ENCODE measurements around the gene MEN1.
A peak's percentile ranks its signal among the peaks of the same experiment; 100 is the strongest.

MEN1 gene

GRCh38 chr11:64854534-64855502 is 44.5 kb upstream of the MEN1 start (continued):
- TF ChIP-seq ZNF280C (tag by site-specific recombination; IDR thresholded peaks at IDR 0.05) (no peak), ZNF274 (IDR thresholded peaks at IDR 0.05; ENCODE audit: low read length) (no peak), ZNF274 (tag by site-specific recombination; IDR thresholded peaks at IDR 0.05; ENCODE audit: borderline replicate concordance) (no peak), KLF17 (tag by site-specific recombination; IDR thresholded peaks at IDR 0.05) (peak; percentile 98), ZBTB17 (tag by site-specific recombination; IDR thresholded peaks at IDR 0.05) (no peak), ZNF335 (tag by site-specific recombination; conservative IDR thresholded peaks at IDR 0.05) (peak; percentile 36; the same call in 1 of the 2 replicates), ZNF704 (tag by site-specific recombination; IDR thresholded peaks at IDR 0.05) (no peak), ZNF558 (tag by site-specific recombination; IDR thresholded peaks at IDR 0.05) (no peak), BCL6B (tag by site-specific recombination; IDR thresholded peaks at IDR 0.05) (no peak), INSM2 (tag by site-specific recombination; IDR thresholded peaks at IDR 0.05) (peak; percentile 44; the same call in 1 of the 2 replicates), ZNF518A (tag by site-specific recombination; conservative IDR thresholded peaks at IDR 0.05; ENCODE audit: low read depth) (no peak), ZNF175 (tag by site-specific recombination; IDR thresholded peaks at IDR 0.05) (no peak), ZNF521 (tag by site-specific recombination; IDR thresholded peaks at IDR 0.05) (no peak), ZNF148 (tag by site-specific recombination; IDR thresholded peaks at IDR 0.05; ENCODE audit: borderline replicate concordance) (no peak), SP2 (tag by site-specific recombination; IDR thresholded peaks at IDR 0.05) (no peak; the same call in 1 of the 2 replicates), ZNF23 (tag by site-specific recombination; IDR thresholded peaks at IDR 0.05; ENCODE audit: borderline replicate concordance) (no peak), ZNF354C (tag by site-specific recombination; IDR thresholded peaks at IDR 0.05; ENCODE audit: borderline replicate concordance, low read depth) (no peak), HIC1 (tag by site-specific recombination; IDR thresholded peaks at IDR 0.05) (peak; percentile 89), KLF8 (tag by site-specific recombination; IDR thresholded peaks at IDR 0.05) (peak; percentile 49; the same call in 1 of the 2 replicates), ZBTB1 (tag by site-specific recombination; IDR thresholded peaks at IDR 0.05) (no peak)

Data from HEK293 (cell line).